SU-DHL-6 (cell line): ENCODE measurements around the gene SRRM3.
"Not testable (repeated sequence)": the region's sequence is repeated elsewhere in the genome, so short reads cannot be mapped to it uniquely, and the experiment has no call there.

ENCODE experiments used
- H2AFZ ChIP-seq: fragments of 200-600 bp; sonication (generic); 2 replicates; pipeline ENCODE4 v1.6.1; 2014; ENCODE audit warnings: low read depth, mild to moderate bottlenecking, moderate library complexity, mixed read lengths, antibody characterized with exemption, low read length; ENCODE audit not compliant: severe bottlenecking
- H3F3A ChIP-seq: fragments of 200-600 bp; shearing (Covaris generic); 2 replicates; pipeline ENCODE4 v1.6.0; 2016; ENCODE audit warnings: antibody characterized with exemption, mild to moderate bottlenecking; ENCODE audit not compliant: insufficient read depth
- H3K27ac ChIP-seq: fragments of 200-600 bp; sonication (generic); 2 replicates; pipeline ENCODE4 v1.5.1; 2016; ENCODE audit warnings: low read depth, mild to moderate bottlenecking, low read length, moderate library complexity, mixed read lengths
- H3K27me3 ChIP-seq: fragments of 200-600 bp; sonication (generic), shearing (Covaris generic); 2 replicates; pipeline ENCODE4 v1.6.0; 2014; ENCODE audit warnings: mild to moderate bottlenecking, low read length
- H3K36me3 ChIP-seq: fragments of 200-600 bp; sonication (generic); 2 replicates; pipeline ENCODE4 v1.6.1; 2014; ENCODE audit warnings: mild to moderate bottlenecking, low read length, mixed read lengths
- H3K4me2 ChIP-seq: fragments of 300-600, 200-600 bp; shearing (Covaris generic), sonication (generic); 2 replicates; pipeline ENCODE4 v1.6.0; 2014; ENCODE audit warnings: low read length, low read depth, mild to moderate bottlenecking; ENCODE audit not compliant: poor library complexity, severe bottlenecking
- H3K4me3 ChIP-seq: fragments of 200-600 bp; sonication (generic); 2 replicates; pipeline ENCODE4 v1.5.1; 2014; ENCODE audit warnings: antibody characterized with exemption, low read length, mild to moderate bottlenecking, mixed read lengths; ENCODE audit not compliant: insufficient read depth, poor library complexity, severe bottlenecking
- H3K79me2 ChIP-seq: fragments of 200-600 bp; sonication (generic); 2 replicates; pipeline ENCODE4 v1.6.1; 2014; ENCODE audit warnings: mild to moderate bottlenecking, low read length, moderate library complexity; ENCODE audit not compliant: insufficient read depth
- H3K9ac ChIP-seq: fragments of 200-600 bp; sonication (generic); 2 replicates; pipeline ENCODE4 v1.7.0; 2014; ENCODE audit warnings: mild to moderate bottlenecking, low read length
- H3K9me2 ChIP-seq: fragments of 200-600 bp; sonication (generic); replicated peaks from 2 replicates; pipeline ENCODE4 v1.6.1; 2014; ENCODE audit warnings: low read length; ENCODE audit not compliant: insufficient read depth
- H3K9me3 ChIP-seq: fragments of 200-600 bp; sonication (generic); 2 replicates; pipeline ENCODE4 v1.6.1; 2014; ENCODE audit warnings: low read length, mixed read lengths; ENCODE audit not compliant: insufficient read depth
- H4K20me1 ChIP-seq: fragments of 200-600 bp; sonication (generic); 2 replicates; pipeline ENCODE4 v1.6.1; 2014; ENCODE audit warnings: low read depth, mild to moderate bottlenecking, antibody characterized with exemption, low read length, moderate library complexity, mixed read lengths
- CTCF ChIP-seq: fragments of 200-600 bp; sonication (generic); IDR thresholded peaks from one replicate; pipeline ENCODE4 v1.5.1; 2017; ENCODE audit warnings: antibody characterized with exemption, mild to moderate bottlenecking, low read length, moderate library complexity; ENCODE audit not compliant: insufficient read depth, poor library complexity, severe bottlenecking
- EZH2phosphoT487 ChIP-seq: fragments of 200-600 bp; sonication (generic), shearing (Covaris generic); conservative IDR thresholded peaks from 2 replicates; pipeline ENCODE4 v1.6.1; 2018; ENCODE audit warnings: mild to moderate bottlenecking, antibody characterized with exemption, low read length, moderate library complexity, mixed read lengths

The SRRM3 gene

GRCh38 chr7:76304888-76305375 is 103.2 kb downstream of the SRRM3 start:
- Histone ChIP-seq H3K4me3 (no peak overlapping the region), H4K20me1 (no peaks in the 10 kb centered on the region), H3F3A (peaks cover 7% of the 10 kb centered on the region; the same call in 1 of the 2 replicates), H2AFZ (no peak overlapping the region), H3K9ac (no peak overlapping the region), H3K79me2 (no peaks in the 10 kb centered on the region), H3K9me2 (no peaks in the 10 kb centered on the region), H3K36me3 (no peaks in the 10 kb centered on the region), H3K27me3 (no peaks in the 10 kb centered on the region), H3K4me2 (no peak overlapping the region), H3K9me3 (no peaks in the 10 kb centered on the region), H3K27ac (no peak overlapping the region)
- TF ChIP-seq EZH2phosphoT487 = no peak
- no peak for TF ChIP-seq CTCF

GRCh38 chr7:76308874-76309273 is 107.2 kb downstream of the SRRM3 start:
- H3K9me2 ChIP-seq, H3K27ac ChIP-seq, H2AFZ ChIP-seq, H3K9ac ChIP-seq, H3K9me3 ChIP-seq, H3K79me2 ChIP-seq, H3F3A ChIP-seq, H3K36me3 ChIP-seq, H3K4me2 ChIP-seq, H3K27me3 ChIP-seq, H3K4me3 ChIP-seq, H4K20me1 ChIP-seq: not testable (repeated sequence)

- H3F3A ChIP-seq, H3K4me3 ChIP-seq, H3K79me2 ChIP-seq, H2AFZ ChIP-seq, H3K4me2 ChIP-seq, H3K27ac ChIP-seq, H3K9ac ChIP-seq, H3K9me2 ChIP-seq, H4K20me1 ChIP-seq, H3K27me3 ChIP-seq, H3K9me3 ChIP-seq, H3K36me3 ChIP-seq: not testable (repeated sequence)
Observed at GRCh38 chr7:76309341-76310101, 107.8 kb downstream of the SRRM3 start.

- Histone ChIP-seq H3K9me3 (no peaks in the 10 kb centered on the region), H3K27ac (no peak overlapping the region), H3K27me3 (no peaks in the 10 kb centered on the region), H3K9me2 (no peaks in the 10 kb centered on the region), H3K79me2 (no peaks in the 10 kb centered on the region), H3K4me3 (no peak overlapping the region), H3K4me2 (no peak overlapping the region), H3K36me3 (no peaks in the 10 kb centered on the region), H3K9ac (no peak overlapping the region), H3F3A (no peaks in the 10 kb centered on the region), H4K20me1 (no peaks in the 10 kb centered on the region), H2AFZ (no peak overlapping the region)
- TF ChIP-seq CTCF = no peak
- no peak for TF ChIP-seq EZH2phosphoT487
Observed at GRCh38 chr7:76310102-76310957, 108.6 kb downstream of the SRRM3 start.

- H3K4me3 ChIP-seq, H3K27me3 ChIP-seq, H3K9me2 ChIP-seq, H3K9me3 ChIP-seq, H3K4me2 ChIP-seq, H3F3A ChIP-seq, H2AFZ ChIP-seq, H3K27ac ChIP-seq, H3K9ac ChIP-seq, H3K79me2 ChIP-seq, H3K36me3 ChIP-seq, H4K20me1 ChIP-seq: not testable (repeated sequence)
Observed at GRCh38 chr7:76311838-76312237, 110.1 kb downstream of the SRRM3 start.
